Ammon's horn (tissue), 1 donor: ENCODE results near the gene CD2.
A peak's percentile ranks its signal among the peaks of the same experiment; 100 is the strongest.

Source experiments
- DNase-seq: peaks from one replicate; pipeline ENCODE4 v3.0.0-alpha.2; 2016; ENCODE audit warnings: low spot score

Gene CD2, protein sequence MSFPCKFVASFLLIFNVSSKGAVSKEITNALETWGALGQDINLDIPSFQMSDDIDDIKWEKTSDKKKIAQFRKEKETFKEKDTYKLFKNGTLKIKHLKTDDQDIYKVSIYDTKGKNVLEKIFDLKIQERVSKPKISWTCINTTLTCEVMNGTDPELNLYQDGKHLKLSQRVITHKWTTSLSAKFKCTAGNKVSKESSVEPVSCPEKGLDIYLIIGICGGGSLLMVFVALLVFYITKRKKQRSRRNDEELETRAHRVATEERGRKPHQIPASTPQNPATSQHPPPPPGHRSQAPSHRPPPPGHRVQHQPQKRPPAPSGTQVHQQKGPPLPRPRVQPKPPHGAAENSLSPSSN

DNA sequence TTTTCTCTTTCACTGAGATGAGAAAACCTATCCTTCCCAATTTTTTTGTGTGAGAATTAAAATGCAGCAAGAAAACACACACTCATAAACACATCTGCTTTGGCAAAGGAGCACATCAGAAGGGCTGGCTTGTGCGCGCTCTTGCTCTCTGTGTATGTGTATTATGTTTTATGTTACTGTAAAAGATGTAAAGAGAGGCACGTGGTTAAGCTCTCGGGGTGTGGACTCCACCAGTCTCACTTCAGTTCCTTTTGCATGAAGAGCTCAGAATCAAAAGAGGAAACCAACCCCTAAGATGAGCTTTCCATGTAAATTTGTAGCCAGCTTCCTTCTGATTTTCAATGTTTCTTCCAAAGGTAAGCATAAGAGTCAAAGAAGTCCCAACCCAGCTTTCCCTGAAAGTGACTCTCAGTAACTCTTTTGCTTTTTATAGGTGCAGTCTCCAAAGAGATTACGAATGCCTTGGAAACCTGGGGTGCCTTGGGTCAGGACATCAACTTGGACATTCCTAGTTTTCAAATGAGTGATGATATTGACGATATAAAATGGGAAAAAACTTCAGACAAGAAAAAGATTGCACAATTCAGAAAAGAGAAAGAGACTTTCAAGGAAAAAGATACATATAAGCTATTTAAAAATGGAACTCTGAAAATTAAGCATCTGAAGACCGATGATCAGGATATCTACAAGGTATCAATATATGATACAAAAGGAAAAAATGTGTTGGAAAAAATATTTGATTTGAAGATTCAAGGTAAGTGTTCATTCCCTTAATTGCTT lies at the start of gene CD2:
CD2 (plus strand) TSS at position 233 of the 780 bp plus-strand sequence; CDS start at position 296, 63 bp downstream.
- DNase-seq, result no peak

DNA sequence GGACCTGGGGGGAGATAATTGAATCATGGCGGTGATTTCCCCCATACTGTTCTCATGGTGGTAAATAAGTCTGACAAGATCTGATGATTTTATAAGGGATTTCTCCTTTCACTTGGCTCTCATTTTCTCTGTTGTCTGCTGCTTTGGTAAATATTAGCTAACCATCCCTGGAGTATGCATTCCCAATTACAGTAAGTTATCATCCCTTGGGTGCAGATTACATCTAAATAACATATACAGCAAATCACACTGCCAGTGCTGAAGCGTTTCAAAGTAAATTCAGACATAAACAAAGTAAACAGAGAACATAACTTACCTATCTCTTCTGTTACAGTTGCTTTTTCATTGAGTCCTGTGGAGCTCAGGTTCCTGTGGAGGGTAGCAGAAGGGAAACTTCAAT lies 48.1 kb upstream of the CD2 start:
- DNase-seq, result no peak

DNA sequence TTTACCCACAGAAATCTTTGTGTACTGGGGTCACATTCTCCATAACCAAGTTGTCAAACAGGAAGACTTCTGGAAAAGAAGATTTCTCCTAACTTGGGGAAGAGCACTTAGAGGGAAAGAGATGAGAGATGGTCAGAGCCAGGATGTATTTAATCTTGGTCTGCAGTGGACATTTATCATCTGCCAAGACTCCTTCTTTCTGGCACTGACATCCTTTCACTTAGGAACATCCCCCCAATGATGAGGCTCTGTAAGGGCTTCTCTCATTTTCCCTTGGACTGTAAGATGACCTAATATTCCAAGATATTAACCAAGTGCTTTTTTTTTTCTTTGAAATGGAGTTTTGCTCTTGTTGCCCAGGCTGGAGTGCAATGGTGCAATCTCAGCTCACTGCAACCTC lies 47.4 kb upstream of the CD2 start:
- DNase-seq, result no peak

DNA sequence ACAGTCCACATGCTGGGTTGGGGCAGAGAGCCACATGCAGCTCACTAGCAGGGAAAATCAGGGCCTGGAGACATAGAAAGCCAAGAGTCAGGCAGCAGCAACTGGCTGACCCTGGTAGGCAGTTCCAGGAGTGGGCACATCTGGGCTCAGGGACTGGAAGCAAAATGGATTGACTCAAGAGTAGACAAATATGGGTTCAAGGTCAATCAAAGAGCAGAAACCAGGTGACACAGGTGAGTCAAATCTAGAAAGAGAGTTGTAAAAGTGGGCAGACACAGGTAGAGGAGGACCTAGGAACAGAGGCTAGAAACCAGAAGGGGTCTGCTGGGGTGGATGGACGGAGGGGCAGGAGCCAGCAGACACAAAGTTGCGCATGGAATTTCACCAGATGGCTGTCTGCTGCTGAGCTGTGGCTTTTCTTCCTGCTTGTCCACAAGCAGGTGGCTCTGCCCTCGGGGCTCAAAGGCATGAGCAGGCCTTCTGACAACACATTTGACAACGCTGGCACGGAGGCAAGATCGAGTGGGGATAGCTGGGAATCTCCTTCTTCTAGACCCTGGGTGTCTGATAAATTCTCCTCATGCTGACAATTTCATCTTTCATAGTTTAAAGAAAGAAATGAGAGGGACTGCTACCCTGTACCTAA lies 45.9 kb upstream of the CD2 start:
- DNase-seq, result no peak

DNA sequence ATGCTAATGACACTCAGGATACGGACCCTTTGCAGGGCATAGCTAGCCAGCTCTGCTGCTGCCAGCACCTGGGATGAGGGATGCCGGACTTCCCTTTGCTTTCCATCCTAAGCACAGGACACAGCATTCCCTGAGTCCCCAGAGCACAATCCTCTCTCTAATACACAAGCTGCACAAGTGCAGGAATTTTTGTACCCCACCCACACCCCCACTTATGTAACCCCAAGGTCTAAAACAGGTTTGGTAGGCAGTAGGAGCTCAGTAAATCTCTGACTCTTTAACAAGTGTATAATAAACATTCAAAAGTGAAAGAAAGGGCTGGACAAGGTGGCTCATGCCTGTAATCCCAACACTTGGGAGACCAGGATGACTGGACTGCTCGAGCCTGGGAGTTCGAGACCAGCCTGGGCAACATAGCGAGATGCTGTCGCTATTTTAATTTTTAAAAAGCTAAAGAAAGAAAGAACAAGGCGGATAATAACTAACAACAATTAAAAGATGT lies 44.5 kb upstream of the CD2 start:
- no peak for DNase-seq

DNA sequence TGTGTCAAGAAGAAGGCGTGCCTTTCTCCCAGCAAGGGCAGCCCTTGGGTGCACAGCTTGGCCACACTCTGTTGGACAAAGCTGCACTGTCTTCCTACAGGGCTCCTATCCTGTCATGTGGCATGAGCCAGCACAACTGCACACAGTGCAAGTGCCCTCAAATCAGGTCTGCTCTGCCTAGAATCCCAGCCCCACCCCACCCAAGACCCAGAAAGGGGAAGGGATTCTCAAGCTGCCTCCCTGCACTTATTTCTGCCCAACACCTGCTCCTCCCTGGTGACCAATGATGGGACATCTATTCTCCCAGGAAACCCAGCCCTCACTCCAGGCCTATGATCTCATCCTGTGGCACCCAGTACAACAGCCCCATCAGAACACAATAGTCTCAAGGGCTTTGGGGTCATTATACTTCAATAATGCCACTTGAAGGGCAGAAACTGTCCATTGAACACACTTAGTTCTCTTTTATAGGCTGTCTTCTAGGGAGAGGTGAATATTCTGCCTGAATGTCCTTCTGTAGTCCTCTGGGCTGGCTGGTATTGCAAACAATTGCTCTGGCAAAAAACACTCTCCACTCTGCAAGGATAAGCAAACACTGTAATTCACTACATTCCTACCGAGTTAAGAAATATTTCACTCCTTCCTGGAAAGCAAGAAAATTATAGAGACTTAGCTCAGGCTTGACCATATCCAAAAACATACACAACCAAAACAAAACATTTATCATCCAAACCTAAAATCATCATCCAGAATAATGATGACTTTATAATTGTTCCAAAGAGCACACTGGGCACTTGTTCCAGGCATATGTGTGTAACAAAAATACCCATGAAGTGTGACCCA lies 43.6 kb upstream of the CD2 start:
- DNase-seq, result peak; percentile 34

DNA sequence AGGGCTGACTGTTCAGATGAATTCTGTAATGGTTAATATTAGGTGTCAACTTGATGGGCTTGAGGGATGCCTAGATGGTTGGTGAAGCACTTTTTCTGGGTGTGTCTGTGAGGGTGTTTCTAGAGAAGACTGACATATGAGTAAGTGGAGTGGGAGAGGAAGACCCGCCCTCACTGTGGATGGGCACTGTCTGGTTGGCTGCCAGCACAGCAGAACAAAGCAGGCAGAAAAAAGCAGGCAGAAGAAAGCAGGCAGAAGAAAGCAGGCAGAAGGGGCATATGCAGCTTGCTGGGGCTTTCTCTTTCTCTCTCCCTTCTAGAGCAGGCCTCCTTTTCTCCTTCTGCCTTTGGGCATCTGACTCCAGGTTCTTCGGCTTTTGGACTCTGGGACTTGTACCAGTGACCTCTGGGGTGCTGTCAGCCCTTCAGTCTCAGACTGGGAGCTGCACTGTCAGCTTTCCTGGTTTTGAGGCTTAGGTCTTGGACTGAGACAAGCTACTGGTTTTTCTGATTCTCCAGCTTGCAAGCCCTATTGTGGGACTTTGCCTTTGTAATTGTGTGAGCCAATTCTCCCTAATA lies 42.9 kb upstream of the CD2 start:
- DNase-seq, result no peak

DNA sequence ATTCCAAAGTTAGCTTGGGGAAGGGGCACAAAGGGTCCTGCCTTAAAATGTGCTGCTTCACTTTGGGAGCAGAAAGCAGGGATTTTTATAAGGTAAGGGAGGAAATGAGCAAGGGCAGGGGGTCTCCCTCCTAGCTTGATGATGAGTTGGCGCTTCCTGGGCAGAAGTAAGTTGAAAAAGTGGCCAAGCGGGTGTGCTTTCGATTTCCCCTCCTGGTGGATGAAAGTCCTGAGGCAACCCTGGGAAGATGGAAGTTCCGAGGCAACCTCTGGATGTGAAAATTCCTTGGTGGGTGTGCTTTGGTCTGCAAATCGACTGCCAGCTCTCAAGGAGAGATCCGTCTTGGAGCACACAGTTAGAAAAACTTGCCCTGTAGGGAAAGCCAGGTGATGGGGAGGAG lies 41.7 kb upstream of the CD2 start:
- no peak for DNase-seq

DNA sequence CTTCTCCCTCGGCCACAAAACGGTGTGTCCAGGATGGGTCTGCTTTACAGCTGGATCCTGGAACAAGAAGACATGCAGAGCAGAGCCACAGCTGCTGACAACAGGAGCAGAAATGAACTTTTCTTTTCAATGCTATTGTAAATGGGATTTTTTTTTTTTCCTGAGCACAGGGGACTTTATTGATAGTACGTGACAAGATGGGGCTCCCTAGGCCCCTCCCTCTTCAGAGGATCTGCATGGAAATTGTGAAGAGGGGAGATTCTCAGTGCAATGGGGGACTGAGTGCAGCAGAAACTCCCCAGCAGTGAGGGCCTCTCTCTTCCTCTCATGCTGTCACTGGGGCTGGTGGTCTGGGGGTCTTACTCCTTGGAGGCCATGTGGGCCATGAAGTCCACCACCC lies 40.8 kb upstream of the CD2 start:
- no peak for DNase-seq

DNA sequence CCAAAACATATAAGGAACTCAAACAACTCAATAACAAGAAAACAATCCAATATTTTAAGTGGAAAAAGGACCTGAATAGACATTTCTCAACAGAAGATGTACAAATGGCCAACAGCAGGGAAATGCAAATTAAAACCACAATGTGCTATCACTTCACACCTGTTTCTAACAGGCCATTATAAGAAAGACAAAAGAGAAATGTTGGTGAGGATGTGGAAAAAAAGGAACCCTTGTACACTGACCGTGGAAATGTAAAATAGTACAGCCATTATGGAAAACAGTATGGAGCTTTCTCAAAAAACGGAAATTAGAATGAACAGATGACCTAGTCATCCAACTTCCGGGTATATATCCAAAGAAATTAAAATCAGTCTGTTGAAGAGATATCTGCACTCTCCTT lies 37.8 kb upstream of the CD2 start:
- no peak for DNase-seq

DNA sequence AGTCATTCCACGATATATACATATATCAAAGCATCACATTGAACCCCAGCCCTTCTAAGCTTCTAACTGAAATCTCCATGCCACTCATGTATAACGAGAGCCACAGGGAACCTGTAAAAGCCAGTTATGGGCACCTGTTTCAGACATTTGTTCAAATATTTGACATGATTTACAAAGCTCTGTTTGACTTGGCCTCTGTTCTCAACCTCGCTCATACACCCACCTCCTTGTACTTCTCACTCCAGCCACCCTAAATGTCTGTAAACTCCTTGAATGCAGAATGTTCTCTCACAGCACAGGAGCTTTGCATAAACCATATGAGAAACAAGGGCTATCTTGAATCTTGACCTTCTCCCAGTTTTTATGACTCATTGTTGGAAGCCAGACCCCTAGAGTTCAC lies 36.9 kb upstream of the CD2 start:
- DNase-seq, result no peak

DNA sequence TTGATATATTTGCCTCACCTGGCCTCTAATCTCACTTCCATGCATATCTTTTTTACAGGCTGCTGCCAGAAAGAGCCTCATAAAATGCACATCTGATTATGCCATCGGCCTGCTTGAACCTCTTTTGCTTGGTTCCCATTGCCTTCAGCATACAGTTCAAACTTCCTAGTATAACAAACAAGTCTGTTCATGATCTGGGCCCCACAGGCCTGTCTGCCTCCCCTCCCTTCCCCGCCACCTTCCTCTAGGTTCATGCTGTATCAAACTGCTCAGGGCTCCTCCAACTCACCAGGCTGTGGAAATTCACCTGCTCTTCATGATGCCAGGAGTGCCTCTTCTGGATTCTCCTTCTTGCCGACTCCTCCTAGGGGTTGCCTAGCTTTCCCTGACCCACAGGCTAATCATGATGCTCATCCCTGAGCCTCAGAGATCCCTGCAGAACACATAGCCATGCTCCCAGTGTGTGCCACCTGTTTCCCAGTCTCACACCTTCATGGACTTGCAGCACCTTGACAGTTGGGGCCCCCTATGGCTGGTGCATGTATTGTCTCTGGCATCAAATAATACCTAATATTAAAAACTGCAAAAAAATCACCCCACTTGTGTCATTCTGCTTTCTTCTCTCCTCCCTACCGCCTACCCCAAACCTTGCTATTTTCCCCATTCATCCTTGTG lies 33.7 kb upstream of the CD2 start:
- DNase-seq, result no peak

DNA sequence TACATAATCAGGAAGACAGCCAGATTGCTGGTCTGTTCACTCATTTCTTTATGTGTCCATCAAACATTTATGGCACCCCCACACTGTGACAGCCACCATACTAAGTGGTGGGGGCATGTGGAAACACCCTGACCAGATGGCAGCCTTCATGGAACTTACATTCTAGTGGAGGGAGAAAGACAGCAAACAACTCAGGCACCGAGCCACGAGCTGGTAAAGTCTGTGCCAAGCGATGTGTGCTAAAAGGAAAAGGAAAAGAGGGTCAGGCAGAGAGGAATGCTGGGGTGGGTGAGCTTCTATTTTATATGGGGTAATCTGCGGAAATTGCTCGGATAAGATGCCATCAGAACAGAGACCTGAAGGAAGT lies 33.2 kb upstream of the CD2 start:
- no peak for DNase-seq

DNA sequence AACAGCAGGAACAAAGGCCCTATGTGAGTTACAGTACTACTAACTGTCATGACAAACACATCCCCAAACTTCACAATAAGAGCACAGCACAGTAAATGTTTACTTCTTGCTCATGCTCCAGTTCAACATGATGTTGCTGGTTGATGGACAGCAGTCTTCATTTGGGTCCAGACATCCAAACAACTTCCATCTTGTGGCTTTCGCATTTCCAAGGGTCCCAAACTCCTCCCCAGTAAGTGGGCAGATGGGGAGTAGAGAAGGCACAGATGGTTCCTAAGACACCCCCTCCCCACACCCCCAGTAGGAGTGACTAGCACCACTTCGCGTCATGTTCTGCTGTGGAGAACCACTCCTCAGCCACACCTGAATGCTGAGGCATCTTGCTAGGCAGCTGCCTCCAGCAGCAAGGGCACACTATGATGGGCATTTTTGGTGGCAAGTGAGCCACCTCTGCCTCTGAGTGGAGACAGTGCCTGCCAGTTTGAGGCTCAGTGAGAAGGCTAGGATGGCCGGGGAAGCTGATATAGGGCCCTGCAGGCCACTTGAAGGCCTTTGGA lies 32.7 kb upstream of the CD2 start:
- DNase-seq, result no peak

DNA sequence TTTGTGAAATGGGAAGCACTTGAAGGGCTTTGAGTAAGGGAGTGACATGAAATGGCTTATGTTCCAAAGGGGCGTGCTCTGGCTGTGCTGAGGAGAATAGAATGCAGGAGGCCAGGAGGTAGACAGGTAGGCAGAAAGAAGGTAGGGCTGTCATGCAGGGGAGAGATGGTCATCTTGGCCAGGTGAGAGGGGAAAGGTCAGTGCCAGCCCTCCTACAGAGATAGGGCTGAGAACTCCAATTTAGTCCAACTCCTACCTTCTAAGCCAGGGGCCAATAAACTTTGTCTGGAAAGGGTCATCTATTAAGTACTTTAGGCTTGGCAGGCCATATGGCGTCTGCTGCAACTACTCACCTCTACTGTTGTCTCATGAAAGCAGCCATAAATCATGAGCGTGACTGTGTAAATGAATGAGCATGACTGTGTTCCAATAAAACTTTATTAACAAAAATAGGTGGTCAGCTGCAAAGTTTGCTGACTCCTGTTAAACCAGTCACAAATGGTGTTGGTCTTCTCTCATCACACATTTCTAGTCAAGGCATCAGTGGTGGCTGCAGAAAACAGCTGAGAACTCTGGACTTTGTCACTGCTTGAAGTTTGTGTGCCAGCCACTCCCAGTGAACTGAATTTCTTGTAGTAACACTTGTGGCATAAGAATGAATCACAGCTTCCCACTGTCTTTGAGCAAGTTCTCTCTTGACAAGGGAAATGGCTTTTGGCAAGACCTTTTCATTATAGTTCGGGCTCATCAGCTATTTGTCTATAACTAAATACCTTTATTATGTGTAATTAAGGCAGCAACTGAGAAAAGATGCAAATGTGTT lies 32.0 kb upstream of the CD2 start:
- DNase-seq, result no peak

DNA sequence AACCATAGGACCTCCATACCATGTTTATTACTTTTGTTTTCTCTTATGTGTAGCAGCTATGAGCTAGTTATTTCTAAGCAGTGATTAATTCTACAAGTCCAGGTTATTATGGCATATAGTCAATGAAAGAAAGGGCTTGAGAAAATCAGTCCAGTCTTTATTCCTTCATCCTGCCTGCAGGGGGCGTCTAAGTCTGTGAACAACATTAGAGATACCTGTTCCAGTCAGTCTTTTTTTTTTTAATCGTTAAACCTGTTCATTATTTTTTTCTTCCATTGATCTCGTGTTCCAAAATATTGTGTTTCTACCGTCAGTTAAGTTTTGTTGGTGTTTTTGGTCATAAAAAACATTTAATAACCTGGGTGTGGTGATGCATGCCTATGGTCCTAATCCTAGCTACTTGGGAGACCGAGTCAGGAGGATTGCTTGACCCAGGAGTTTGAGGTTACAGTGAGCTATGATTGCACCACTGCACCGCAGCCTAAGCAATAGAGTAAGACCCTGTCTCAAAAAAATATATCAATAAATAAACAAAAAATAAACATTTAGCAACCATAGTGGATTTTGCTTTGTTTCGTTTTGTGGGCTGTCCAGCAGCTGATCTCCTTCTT lies 29.4 kb upstream of the CD2 start:
- peak; percentile 41 for DNase-seq

DNA sequence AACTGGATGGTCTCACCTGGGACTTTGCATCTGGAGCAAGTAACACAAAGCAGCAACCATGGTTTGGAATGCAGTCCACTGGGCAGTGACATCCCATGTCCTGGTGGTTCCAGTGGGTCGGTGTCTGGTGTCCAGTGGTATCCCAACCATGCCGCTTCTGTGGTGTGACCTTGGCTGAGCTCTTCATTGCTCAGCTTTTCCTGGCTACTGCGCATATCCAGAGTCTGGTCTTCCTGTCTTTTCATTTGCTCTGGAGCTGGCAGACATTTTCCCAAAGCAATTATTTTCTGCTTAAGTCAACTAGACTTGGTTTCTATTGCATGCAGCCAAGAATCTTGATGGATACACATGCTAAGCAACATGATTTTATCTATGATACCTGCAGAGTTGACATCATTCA lies 28.4 kb upstream of the CD2 start:
- no peak for DNase-seq

DNA sequence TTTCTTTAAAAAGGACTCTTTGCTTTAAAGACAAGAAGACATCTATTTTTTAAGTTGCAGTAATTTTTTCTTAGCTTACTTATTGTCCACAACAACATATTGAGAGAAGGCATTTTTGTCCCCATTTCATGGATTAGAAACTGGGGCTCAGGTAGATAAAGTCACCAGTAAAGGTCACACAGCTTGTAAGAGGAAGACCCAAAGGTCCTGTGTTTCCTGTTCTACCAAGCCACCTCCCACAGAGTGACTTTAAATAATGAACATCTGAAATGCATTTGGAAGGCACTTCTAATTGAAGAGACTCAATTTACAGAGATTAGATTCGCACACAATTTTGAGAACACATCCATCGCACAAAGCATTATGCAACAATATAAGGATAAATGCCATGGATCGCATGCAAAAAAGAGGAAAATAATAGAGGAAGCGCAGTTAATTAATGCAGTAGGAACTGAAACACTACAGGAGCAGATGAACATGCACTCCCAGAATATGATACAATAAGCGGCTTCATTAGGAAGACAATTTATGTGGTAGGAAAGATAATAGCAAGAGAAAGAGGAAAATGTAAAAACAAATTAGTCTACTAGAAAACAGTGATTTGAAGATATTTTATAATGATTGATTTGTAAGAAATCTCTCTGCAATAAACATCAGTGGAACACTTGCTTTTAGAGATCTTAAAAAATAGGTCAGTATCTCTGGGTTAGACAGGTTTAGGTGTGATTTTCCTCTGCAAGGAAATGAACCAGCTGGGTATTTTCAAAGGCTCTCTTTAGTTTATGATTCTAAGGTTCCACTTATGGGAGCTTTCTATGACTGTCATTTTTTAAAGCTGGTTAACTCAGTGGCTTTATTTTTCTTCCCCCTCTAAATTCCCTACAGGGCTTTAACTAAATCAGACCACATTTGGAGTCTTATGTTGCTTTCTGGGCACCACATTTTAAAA lies 27.1 kb upstream of the CD2 start:
- no peak for DNase-seq
